ENCODE results near the gene KCNJ15. TPM values are rescaled to one million over a fixed set of nuclear protein-coding genes. Genes with fewer than 3 reads are reported as not detected.
"Not testable (repeated sequence)": the region's sequence is repeated elsewhere in the genome, so short reads cannot be mapped to it uniquely, and the experiment has no call there.

The KCNJ15 gene
- total RNA-seq, 2 experiments from 2014 or later = 0.60 to 0.96 TPM

GRCh38 chr21:38244885-38245869 is 11.6 kb upstream of the KCNJ15 start:
- Mint-ChIP-seq H3K27me3 (ENCODE audit: low read depth) (no peaks in the 10 kb centered on the region), H3K9me3 (no peaks in the 10 kb centered on the region), H3K36me3 (ENCODE audit: low read depth) (peaks cover 2% of the 10 kb centered on the region), H3K4me3 (peak overlapping the region; percentile 10), H3K27ac (peak overlapping the region; percentile 87), H3K4me1 (ENCODE audit: low read depth) (peaks cover 41% of the 10 kb centered on the region)
- CTCF ChIA-PET = interaction anchor here (0.7 to 1.2 kb wide), 3 partner anchors 24 to 108 kb away, joined by 3 to 5 read pairs (median 3); no protein-coding TSS in a partner anchor
- peak; percentile 89 for DNase-seq
- intact Hi-C loops (cut with micrococcal nuclease) = loop anchor here (1.0 to 10.0 kb wide), 8 partner anchors 24 to 1070 kb away; partner anchors contain the start of gene BRWD1

GRCh38 chr21:38246511-38246910 is 10.3 kb upstream of the KCNJ15 start:
- H3K36me3 Mint-ChIP-seq (ENCODE audit: low read depth) = peaks cover 2% of the 10 kb centered on the region
- H3K27ac Mint-ChIP-seq = no peak overlapping the region
- H3K4me1 Mint-ChIP-seq (ENCODE audit: low read depth) = peaks cover 44% of the 10 kb centered on the region
- DNase-seq = no peak
- H3K4me3 Mint-ChIP-seq = no peak overlapping the region
- intact Hi-C loops (cut with micrococcal nuclease) = loop anchor here (10.0 kb wide), 1 partner anchor 1068 kb away; the partner anchor contains the start of gene BRWD1
- H3K9me3 Mint-ChIP-seq = no peaks in the 10 kb centered on the region
- H3K27me3 Mint-ChIP-seq (ENCODE audit: low read depth) = no peaks in the 10 kb centered on the region
- CTCF ChIA-PET = interaction anchor here (0.6 to 1.1 kb wide), 3 partner anchors 16 to 117 kb away, joined by 3 to 4 read pairs (median 4); no protein-coding TSS in a partner anchor

GRCh38 chr21:38247054-38247453 is 9.7 kb upstream of the KCNJ15 start:
- H3K27me3 Mint-ChIP-seq (ENCODE audit: low read depth); H3K9me3 Mint-ChIP-seq; DNase-seq; H3K36me3 Mint-ChIP-seq (ENCODE audit: low read depth); H3K4me3 Mint-ChIP-seq; H3K27ac Mint-ChIP-seq: not testable (repeated sequence)
- H3K4me1 Mint-ChIP-seq (ENCODE audit: low read depth) = peaks cover 44% of the 10 kb centered on the region
- CTCF ChIA-PET = interaction anchor here (0.7 to 1.1 kb wide), 2 partner anchors 16 to 21 kb away, joined by 3 to 4 read pairs; no protein-coding TSS in a partner anchor
- intact Hi-C loops (cut with micrococcal nuclease) = loop anchor here (10.0 kb wide), 1 partner anchor 1068 kb away; the partner anchor contains the start of gene BRWD1

GRCh38 chr21:38247738-38248510 is 8.9 kb upstream of the KCNJ15 start:
- Mint-ChIP-seq H3K27me3 (ENCODE audit: low read depth) (no peaks in the 10 kb centered on the region), H3K4me1 (ENCODE audit: low read depth) (peaks cover 42% of the 10 kb centered on the region), H3K27ac (no peak overlapping the region), H3K4me3 (no peak overlapping the region), H3K36me3 (ENCODE audit: low read depth) (no peaks in the 10 kb centered on the region), H3K9me3 (no peaks in the 10 kb centered on the region)
- DNase-seq = no peak
- CTCF ChIA-PET = interaction anchor here (0.6 kb wide), 1 partner anchor 14 kb away, joined by 5 read pairs; no protein-coding TSS in a partner anchor
- intact Hi-C loops (cut with micrococcal nuclease) = loop anchor here (10.0 kb wide), 1 partner anchor 1067 kb away; the partner anchor contains the start of gene BRWD1

GRCh38 chr21:38249256-38249655 is 7.5 kb upstream of the KCNJ15 start:
- DNase-seq = peak; percentile 9
- H3K4me3 Mint-ChIP-seq = no peak overlapping the region

GRCh38 chr21:38249696-38250278 is 7.0 kb upstream of the KCNJ15 start:
- Mint-ChIP-seq H3K4me1 (ENCODE audit: low read depth) (peaks cover 24% of the 10 kb centered on the region), H3K36me3 (ENCODE audit: low read depth) (no peaks in the 10 kb centered on the region), H3K27ac (no peak overlapping the region), H3K4me3 (no peak overlapping the region), H3K9me3 (no peaks in the 10 kb centered on the region), H3K27me3 (ENCODE audit: low read depth) (no peaks in the 10 kb centered on the region)
- intact Hi-C loops (cut with micrococcal nuclease) = loop anchor here (10.0 kb wide), 1 partner anchor 1065 kb away; the partner anchor contains the start of gene BRWD1
- DNase-seq = no peak
- CTCF ChIA-PET = interaction anchor here (1.4 to 2.0 kb wide), 2 partner anchors 8 to 102 kb away, joined by 3 to 10 read pairs; no protein-coding TSS in a partner anchor

More at GRCh38 chr21:38249256-38249655, 7.5 kb upstream of the KCNJ15 start:
- Mint-ChIP-seq H3K27me3 (ENCODE audit: low read depth) (no peaks in the 10 kb centered on the region), H3K4me1 (ENCODE audit: low read depth) (peaks cover 30% of the 10 kb centered on the region), H3K27ac (no peak overlapping the region), H3K36me3 (ENCODE audit: low read depth) (no peaks in the 10 kb centered on the region), H3K9me3 (no peaks in the 10 kb centered on the region)
- intact Hi-C loops (cut with micrococcal nuclease) = loop anchor here (10.0 kb wide), 1 partner anchor 1066 kb away; the partner anchor contains the start of gene BRWD1
- CTCF ChIA-PET = interaction anchor here (1.4 to 2.0 kb wide), 2 partner anchors 9 to 103 kb away, joined by 3 to 10 read pairs; no protein-coding TSS in a partner anchor

GRCh38 chr21:38250991-38251418 is 5.8 kb upstream of the KCNJ15 start:
- no peaks in the 10 kb centered on the region for H3K36me3 Mint-ChIP-seq (ENCODE audit: low read depth)
- CTCF ChIA-PET = no interaction called here
- DNase-seq = no peak
- intact Hi-C loops (cut with micrococcal nuclease) = no loop called here
- no peak overlapping the region for H3K4me3 Mint-ChIP-seq
- H3K4me1 Mint-ChIP-seq (ENCODE audit: low read depth) = peaks cover 15% of the 10 kb centered on the region
- no peaks in the 10 kb centered on the region for H3K27me3 Mint-ChIP-seq (ENCODE audit: low read depth)
- H3K9me3 Mint-ChIP-seq = no peaks in the 10 kb centered on the region
- no peak overlapping the region for H3K27ac Mint-ChIP-seq

- no peak for DNase-seq
Observed at GRCh38 chr21:38254970-38255369, 1.8 kb upstream of the KCNJ15 start.

GRCh38 chr21:38255571-38256117 is 1.1 kb upstream of the KCNJ15 start:
- H3K27ac Mint-ChIP-seq = no peak overlapping the region
- intact Hi-C loops (cut with micrococcal nuclease) = no loop called here
- CTCF ChIA-PET = no interaction called here
- no peaks in the 10 kb centered on the region for H3K36me3 Mint-ChIP-seq (ENCODE audit: low read depth)
- peaks cover 10% of the 10 kb centered on the region for H3K27me3 Mint-ChIP-seq (ENCODE audit: low read depth)
- H3K4me3 Mint-ChIP-seq = no peak overlapping the region
- DNase-seq = no peak
- no peaks in the 10 kb centered on the region for H3K9me3 Mint-ChIP-seq
- H3K4me1 Mint-ChIP-seq (ENCODE audit: low read depth) = no peaks in the 10 kb centered on the region

More at GRCh38 chr21:38254970-38255369, 1.8 kb upstream of the KCNJ15 start:
- Mint-ChIP-seq H3K4me1 (ENCODE audit: low read depth) (peaks cover 3% of the 10 kb centered on the region), H3K27ac (no peak overlapping the region), H3K9me3 (no peaks in the 10 kb centered on the region), H3K27me3 (ENCODE audit: low read depth) (peaks cover 10% of the 10 kb centered on the region), H3K4me3 (no peak overlapping the region), H3K36me3 (ENCODE audit: low read depth) (no peaks in the 10 kb centered on the region)
- intact Hi-C loops (cut with micrococcal nuclease) = no loop called here
- CTCF ChIA-PET = interaction anchor here (0.6 kb wide), 1 partner anchor 35 kb away, joined by 3 read pairs; no protein-coding TSS in a partner anchor

- H3K4me1 Mint-ChIP-seq (ENCODE audit: low read depth) = no peaks in the 10 kb centered on the region
- H3K36me3 Mint-ChIP-seq (ENCODE audit: low read depth) = no peaks in the 10 kb centered on the region
- no peak for DNase-seq
- peaks cover 10% of the 10 kb centered on the region for H3K27me3 Mint-ChIP-seq (ENCODE audit: low read depth)
- no peaks in the 10 kb centered on the region for H3K9me3 Mint-ChIP-seq
- H3K27ac Mint-ChIP-seq = no peak overlapping the region
- H3K4me3 Mint-ChIP-seq = no peak overlapping the region
- CTCF ChIA-PET = interaction anchor here (1.0 kb wide), 1 partner anchor 8 kb away, joined by 3 read pairs; no protein-coding TSS in a partner anchor
- intact Hi-C loops (cut with micrococcal nuclease) = no loop called here
Observed at GRCh38 chr21:38257667-38258066, 876 bp downstream of the KCNJ15 start.

All from activated naive CD4-positive, alpha-beta T cell treated with anti-CD3 and anti-CD28 coated beads for 36 hours (primary cell).